CD14-positive monocyte (primary cell): ENCODE results near the gene CBLN1. TPM values are rescaled to one million over a fixed set of nuclear protein-coding genes. Genes with fewer than 3 reads are reported as not detected.

Source experiments
- DNase-seq, 3 donors: peaks; one replicate each; pipeline ENCODE4 v3.0.0-alpha.2; 2011 to 2022
- H2AFZ ChIP-seq: 2 replicates; pipeline ENCODE4 v1.6.0; 2012; ENCODE audit warnings: mild to moderate bottlenecking, low read depth, low read length, inconsistent platforms; ENCODE audit not compliant: insufficient read depth, poor library complexity, severe bottlenecking
- H3K27ac ChIP-seq, 2 donors: 1 replicate in 1 of 2; 2 replicates in 1 of 2; pipeline ENCODE4 v1.5.1; 2012 to 2013; ENCODE audit warnings: low read length in 2 of 2, control low read depth in 1 of 2, inconsistent platforms in 1 of 2, low read depth in 1 of 2, mild to moderate bottlenecking in 1 of 2
- H3K27me3 ChIP-seq, 2 donors: one replicate each; pipeline versions ENCODE4 v1.6.0 to v1.6.1; 2011 to 2013; ENCODE audit warnings: low read length in 2 of 2; ENCODE audit not compliant: control insufficient read depth in 2 of 2, insufficient read depth in 2 of 2
- H3K36me3 ChIP-seq, 2 donors: replicated peaks in 1 of 2; 1 replicate in 1 of 2; 2 replicates in 1 of 2; pipeline versions ENCODE4 v1.5.1 to v1.6.1; 2012 to 2013; ENCODE audit warnings: low read length in 2 of 2, control low read depth in 1 of 2, inconsistent platforms in 1 of 2, mild to moderate bottlenecking in 1 of 2; ENCODE audit not compliant: insufficient read depth in 2 of 2, control insufficient read depth in 1 of 2
- H3K4me1 ChIP-seq, 2 donors: 1 replicate in 1 of 2; 2 replicates in 1 of 2; pipeline versions ENCODE4 v1.5.1 to v1.6.1; 2012 to 2013; ENCODE audit warnings: low read length in 2 of 2, control low read depth in 1 of 2, inconsistent platforms in 1 of 2, mild to moderate bottlenecking in 1 of 2, moderate library complexity in 1 of 2; ENCODE audit not compliant: insufficient read depth in 2 of 2, control insufficient read depth in 1 of 2
- H3K4me2 ChIP-seq: replicated peaks from 2 replicates; pipeline ENCODE3; 2012; ENCODE audit warnings: low read length, moderate library complexity, mild to moderate bottlenecking; ENCODE audit not compliant: poor library complexity, severe bottlenecking; ENCODE audit errors: extremely low read depth
- H3K4me3 ChIP-seq, 3 experiments: fragments of 200-600 bp in 1 of 3; sonication (generic) in 1 of 3; replicated peaks in 1 of 3; 1 replicate in 2 of 3; 2 replicates in 1 of 3; pipeline ENCODE4 v1.5.1; 2011 to 2013; ENCODE audit warnings: low read length in 3 of 3, mild to moderate bottlenecking in 3 of 3, control low read depth in 2 of 3, low read depth in 2 of 3, inconsistent platforms in 1 of 3, moderate library complexity in 1 of 3
- H3K79me2 ChIP-seq: 2 replicates; pipeline ENCODE4 v1.6.0; 2012; ENCODE audit warnings: mild to moderate bottlenecking, control low read depth, inconsistent platforms, low read length, moderate library complexity; ENCODE audit not compliant: insufficient read depth
- H3K9ac ChIP-seq: 2 replicates; pipeline ENCODE4 v1.6.0; 2017; ENCODE audit warnings: low read length, mild to moderate bottlenecking; ENCODE audit not compliant: insufficient read depth, poor library complexity, severe bottlenecking
- H3K9me3 ChIP-seq, 2 donors: replicated peaks in 1 of 2; 1 replicate in 1 of 2; 2 replicates in 1 of 2; pipeline versions ENCODE4 v1.5.1 to v1.6.1; 2012 to 2013; ENCODE audit warnings: low read length in 2 of 2, control low read depth in 1 of 2; ENCODE audit not compliant: control insufficient read depth in 1 of 2, insufficient read depth in 1 of 2
- H4K20me1 ChIP-seq: 2 replicates; pipeline ENCODE4 v1.6.0; 2012; ENCODE audit warnings: mild to moderate bottlenecking, low read length, control low read depth, moderate library complexity; ENCODE audit not compliant: insufficient read depth
- H3K27ac Mint-ChIP-seq, 7 donors: one replicate each; pipeline ENCODE4 v1.8.0; 2020; ENCODE audit warnings: mild to moderate bottlenecking in 7 of 7, mixed read lengths in 7 of 7, moderate library complexity in 6 of 7, inconsistent platforms in 2 of 7
- H3K27me3 Mint-ChIP-seq, 3 donors: one replicate each; pipeline ENCODE4 v1.8.0; 2021 to 2022; ENCODE audit warnings: low read depth in 3 of 3, mild to moderate bottlenecking in 3 of 3, mixed read lengths in 3 of 3, moderate library complexity in 3 of 3, inconsistent platforms in 1 of 3
- H3K36me3 Mint-ChIP-seq, 2 donors: one replicate each; pipeline ENCODE4 v1.8.0; 2020; ENCODE audit warnings: mixed read lengths in 2 of 2, inconsistent platforms in 1 of 2, mild to moderate bottlenecking in 1 of 2
- H3K4me1 Mint-ChIP-seq: one replicate; pipeline ENCODE4 v1.8.0; 2020; ENCODE audit warnings: mild to moderate bottlenecking, mixed read lengths
- H3K4me3 Mint-ChIP-seq, 2 donors: one replicate each; pipeline ENCODE4 v1.8.0; 2020; ENCODE audit warnings: mild to moderate bottlenecking in 2 of 2, mixed read lengths in 2 of 2, moderate library complexity in 1 of 2
- H3K9me3 Mint-ChIP-seq, 7 donors: one replicate each; pipeline ENCODE4 v1.8.0; 2020 to 2022; ENCODE audit warnings: mixed read lengths in 7 of 7, mild to moderate bottlenecking in 6 of 7, moderate library complexity in 6 of 7, inconsistent platforms in 2 of 7
- CTCF ChIP-seq: fragments of 200-600 bp; IDR thresholded peaks from one replicate; pipeline ENCODE4 v1.8.0; 2022; ENCODE audit warnings: antibody characterized with exemption, mild to moderate bottlenecking
- WGBS: methylation state at CpG from one replicate; pipeline ENCODE4 v1.1.5; 2013; ENCODE audit warnings: missing lambda C conversion rate; ENCODE audit not compliant: insufficient coverage; 5-methylcytosine and 5-hydroxymethylcytosine counted together
- intact Hi-C, 2 donors: fragments of 100-400 bp; cut with micrococcal nuclease; formaldehyde crosslinking; loops; one replicate each; pipeline versions ENCODE4 v1.15.0 to v1.15.1; 2023
- polyA plus RNA-seq, 3 donors: library from polyadenylated mRNA; depleted of rRNA in 1 of 3; unstranded in 2 of 3; stranded (reverse) in 1 of 3; fragments of 300-500 nt in 2 of 3; fragments of >200 nt in 1 of 3; fragmentation: Illumina TruSeq in 2 of 3; gene quantifications; 1 replicate in 2 of 3; 2 replicates in 1 of 3; pipeline ENCODE4 v1.2.3, GENCODE V29; 2012 to 2021

Gene CBLN1
- polyA plus RNA-seq, 3 donors: not detected

- H3K4me2 ChIP-seq: no peak overlapping the region
- no peak overlapping the region for H3K27ac ChIP-seq
- H3K4me1 ChIP-seq: peaks cover 3 to 10% of the 10 kb centered on the region in 2 donors
- no peak for DNase-seq
- no peaks in the 10 kb centered on the region for H4K20me1 ChIP-seq
- Mint-ChIP-seq H3K27ac (no peak overlapping the region), H3K4me1 (peaks cover 9% of the 10 kb centered on the region), H3K9me3 (peaks cover 4 to 44% (median 16%) of the 10 kb centered on the region in 7 donors), H3K27me3 (peaks cover 81 to 96% (median 83%) of the 10 kb centered on the region in 3 donors), H3K4me3 (peak overlapping the region; percentile 31 to 72), H3K36me3 (peaks cover 0 to 5% of the 10 kb centered on the region in 2 donors)
- WGBS: 4% methylated on average over 26 of the region's 37 CpGs
- no peaks in the 10 kb centered on the region for H3K36me3 ChIP-seq
- H2AFZ ChIP-seq: no peak overlapping the region
- intact Hi-C loops: no loop called here
- no peak for TF ChIP-seq CTCF
- peaks cover 0 to 41% of the 10 kb centered on the region in 2 donors for H3K9me3 ChIP-seq
- no peak overlapping the region for H3K4me3 ChIP-seq
- H3K9ac ChIP-seq: no peak overlapping the region
- peaks cover 83 to 89% of the 10 kb centered on the region in 2 donors for H3K27me3 ChIP-seq
- H3K79me2 ChIP-seq: no peaks in the 10 kb centered on the region
Measured at GRCh38 chr16:49280841-49281371, 732 bp downstream of the CBLN1 start.

- H3K4me2 ChIP-seq: no peak overlapping the region
- H3K4me3 ChIP-seq: no peak overlapping the region
- H3K9me3 ChIP-seq: peaks cover 0 to 41% of the 10 kb centered on the region in 2 donors
- 3% methylated on average over 26 of the region's 39 CpGs for WGBS
- intact Hi-C loops: no loop called here
- Mint-ChIP-seq H3K27ac (no peak overlapping the region), H3K4me3 (peak overlapping the region in 1 of 2 donors; percentile 72), H3K9me3 (peaks cover 4 to 41% (median 16%) of the 10 kb centered on the region in 7 donors), H3K27me3 (peaks cover 84 to 97% (median 86%) of the 10 kb centered on the region in 3 donors), H3K4me1 (peaks cover 9% of the 10 kb centered on the region), H3K36me3 (peaks cover 0 to 5% of the 10 kb centered on the region in 2 donors)
- no peak for TF ChIP-seq CTCF
- no peaks in the 10 kb centered on the region for H3K36me3 ChIP-seq
- H4K20me1 ChIP-seq: no peaks in the 10 kb centered on the region
- H3K79me2 ChIP-seq: no peaks in the 10 kb centered on the region
- no peak overlapping the region for H3K9ac ChIP-seq
- peaks cover 3 to 10% of the 10 kb centered on the region in 2 donors for H3K4me1 ChIP-seq
- no peak for DNase-seq
- no peak overlapping the region for H2AFZ ChIP-seq
- peaks cover 82 to 90% of the 10 kb centered on the region in 2 donors for H3K27me3 ChIP-seq
- H3K27ac ChIP-seq: no peak overlapping the region
Measured at GRCh38 chr16:49280105-49280741, 1.4 kb downstream of the CBLN1 start.
